Adrenal gland (tissue), 12 donors: ENCODE data around the gene KCNJ1. TPM values are rescaled to one million over a fixed set of nuclear protein-coding genes. Genes with fewer than 3 reads are reported as not detected.

ENCODE experiments used
- DNase-seq, 7 donors: peaks; one replicate each; pipeline ENCODE4 v3.0.0-alpha.2; 2019 to 2020
- H3K27ac ChIP-seq, 5 donors: fragments of 200-600 bp; sonication (generic) in 4 of 5; 1 replicate in 3 of 5; 2 replicates in 2 of 5; pipeline versions ENCODE4 v1.5.1 to v1.8.0; 2016 to 2020; ENCODE audit warnings: mild to moderate bottlenecking in 1 of 5
- H3K27me3 ChIP-seq: fragments of 200-600 bp; 2 replicates; pipeline ENCODE4 v1.8.0; 2021
- H3K36me3 ChIP-seq, 2 donors: fragments of 200-600 bp; replicated peaks in 1 of 2; 1 replicate in 1 of 2; 2 replicates in 1 of 2; pipeline versions ENCODE4 v1.5.1 to v1.8.0; 2018 to 2022
- H3K4me1 ChIP-seq, 2 donors: fragments of 200-600 bp; replicated peaks in 1 of 2; 1 replicate in 1 of 2; 2 replicates in 1 of 2; pipeline versions ENCODE4 v1.5.1 to v1.8.0; 2018 to 2021
- H3K4me3 ChIP-seq, 4 donors: fragments of 200-600 bp; sonication (generic) in 3 of 4; one replicate each; pipeline ENCODE4 v1.5.1; 2016 to 2018
- H3K9me3 ChIP-seq, 3 donors: fragments of 200-600 bp; sonication (generic) in 1 of 3; replicated peaks in 1 of 3; 1 replicate in 2 of 3; 2 replicates in 1 of 3; pipeline versions ENCODE4 v1.5.1 to v1.8.0; 2016 to 2021
- CTCF ChIP-seq, 6 experiments: fragments of 450-650 bp in 4 of 6; fragments of 200-600 bp in 2 of 6; sonication (generic) in 1 of 6; IDR thresholded peaks; 1 replicate in 5 of 6; 2 replicates in 1 of 6; pipeline versions ENCODE4 v1.5.1 to v1.8.0; 2016 to 2021; ENCODE audit warnings: antibody characterized with exemption in 6 of 6, mild to moderate bottlenecking in 2 of 6, moderate library complexity in 1 of 6
- POLR2A ChIP-seq, 2 donors: fragments of 450-650 bp; IDR thresholded peaks; one replicate each; pipeline ENCODE4 v1.6.1; 2017; ENCODE audit warnings: antibody characterized with exemption in 2 of 2, mild to moderate bottlenecking in 2 of 2, moderate library complexity in 1 of 2
- WGBS, 4 donors: extraction: QIAGEN DNeasy Blood & Tissue Kit in 2 of 4; methylation state at CpG; one replicate each; pipeline versions ENCODE4 v1.1.5 to v1.1.7; 2013 to 2017; 5-methylcytosine and 5-hydroxymethylcytosine counted together
- intact Hi-C, 2 donors: fragments of 100-400 bp; cut with DNase I; formaldehyde crosslinking; loops; one replicate each; pipeline versions ENCODE4 v1.14.1 to v1.15.0; 2022 to 2023
- polyA plus RNA-seq, 3 donors: library from polyadenylated mRNA; stranded (reverse); fragments of 200-250 nt in 2 of 3; fragments of 350-450 nt in 1 of 3; fragmentation: Illumina TruSeq in 1 of 3; extraction: RNeasy Lipid Tissue Mini Kit (QIAGEN cat#74804) in 1 of 3; gene quantifications; one replicate each; pipeline ENCODE4 v1.2.3, GENCODE V29; 2013 to 2014
- total RNA-seq, 9 donors: library from RNA; depleted of rRNA in 4 of 9; stranded (reverse); fragments of >200 nt in 4 of 9; fragments of 120-200 nt in 1 of 9; fragmentation: NEBNext Ultra II Directional in 1 of 9; extraction: Animal tissue kit (Norgen Biotek cat#: 25700) in 1 of 9; gene quantifications; one replicate each; pipeline versions ENCODE4 v1.1.0 to v1.2.4, GENCODE V29; 2013 to 2023
- donor health status: healthy with polysubstance abuse.
- donor health status: Bipolar disorder and iron deficiency.
- donor health status: DM: yes; HTN: yes; CAD: no.
- donor health status: DM: no; HTN: no; CAD: no.
- donor health status: DM: no; HTN: no; CAD: no.
- donor health status: DM: yes; HTN: yes; CAD: no.

The KCNJ1 gene
- total and polyA plus RNA-seq, 12 donors = 0.06 to 0.17 (median 0.16) TPM; not detected in 9

DNA sequence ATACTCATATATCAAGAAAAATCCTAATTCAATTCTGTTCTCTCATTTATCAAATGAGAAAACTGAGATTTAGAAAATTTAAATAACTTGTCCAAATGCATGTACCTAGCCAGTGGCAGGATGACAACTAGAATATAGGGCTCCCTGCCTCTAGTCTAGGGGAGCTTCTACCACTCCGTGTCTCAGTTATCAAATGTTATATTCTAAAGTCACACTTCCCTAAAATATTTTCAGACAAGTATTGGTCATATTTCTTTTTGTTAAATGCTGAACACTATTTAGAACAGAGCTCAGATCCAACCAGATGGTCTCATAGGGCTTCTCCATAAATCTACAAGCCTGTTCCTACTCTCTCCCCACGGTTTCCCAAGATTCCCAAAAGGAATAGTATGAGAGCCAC lies 26.3 kb downstream of the KCNJ1 start:
- DNase-seq = no peak
- Histone ChIP-seq H3K4me1 (peaks cover 0 to under 1% of the 10 kb centered on the region in 2 donors), H3K27ac (no peak overlapping the region), H3K36me3 (no peaks in the 10 kb centered on the region), H3K27me3 (no peaks in the 10 kb centered on the region), H3K4me3 (no peak overlapping the region), H3K9me3 (no peaks in the 10 kb centered on the region)
- intact Hi-C loops = no loop called here
- WGBS, 4 donors = 54 to 80% (median 67%) methylated on average over 2 of the region's 2 CpGs
- no peak for TF ChIP-seq POLR2A (IDR thresholded peaks at IDR 0.05)
- no peak for TF ChIP-seq CTCF (IDR thresholded peaks at IDR 0.05)

- WGBS, 4 donors = 71 to 75% (median 73%) methylated on average over 5 of the region's 5 CpGs
- TF ChIP-seq POLR2A (IDR thresholded peaks at IDR 0.05) (no peak), CTCF (IDR thresholded peaks at IDR 0.05) (no peak)
Observed at GRCh38 chr11:128840137-128840536, 27.0 kb downstream of the KCNJ1 start.

DNA sequence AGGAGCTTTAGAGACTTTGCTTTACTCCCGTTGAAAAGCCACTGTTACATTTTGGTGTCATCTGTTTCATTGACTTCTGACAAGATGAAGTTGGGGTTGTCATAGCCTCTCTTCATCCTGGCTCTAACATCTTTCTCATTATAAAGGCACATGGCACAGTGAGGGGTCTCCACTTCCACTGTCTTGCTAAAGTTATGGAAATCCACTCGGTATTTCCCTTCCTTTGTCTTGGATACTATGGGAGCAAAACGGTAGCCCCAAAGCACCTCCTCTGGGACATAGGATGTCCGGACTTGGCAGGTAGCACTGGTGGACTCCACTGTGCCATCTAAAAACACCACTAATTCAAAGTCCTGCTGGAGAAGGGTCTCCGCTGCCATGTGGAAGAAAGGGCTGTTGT lies 28.0 kb downstream of the KCNJ1 start:
- Histone ChIP-seq H3K27ac (no peak overlapping the region), H3K4me3 (no peak overlapping the region), H3K4me1 (peaks cover 3 to 12% of the 10 kb centered on the region in 2 donors), H3K27me3 (no peaks in the 10 kb centered on the region), H3K9me3 (no peaks in the 10 kb centered on the region), H3K36me3 (no peaks in the 10 kb centered on the region)
- no peak for DNase-seq
- no peak for TF ChIP-seq CTCF (IDR thresholded peaks at IDR 0.05)
- no peak for TF ChIP-seq POLR2A (IDR thresholded peaks at IDR 0.05)
- 70 to 76% (median 75%) methylated on average over 5 of the region's 5 CpGs for WGBS, 4 donors
- intact Hi-C loops = loop anchor here (10.0 kb wide), 2 partner anchors 664 to 804 kb away; no protein-coding TSS in a partner anchor

More at GRCh38 chr11:128840137-128840536, 27.0 kb downstream of the KCNJ1 start:
- Histone ChIP-seq H3K36me3 (no peaks in the 10 kb centered on the region), H3K27ac (no peak overlapping the region), H3K4me3 (no peak overlapping the region), H3K4me1 (peaks cover 3 to 5% of the 10 kb centered on the region in 2 donors), H3K9me3 (no peaks in the 10 kb centered on the region), H3K27me3 (no peaks in the 10 kb centered on the region)
- intact Hi-C loops = no loop called here
- no peak for DNase-seq

- no peak for TF ChIP-seq CTCF (IDR thresholded peaks at IDR 0.05)
- no peak for TF ChIP-seq POLR2A (IDR thresholded peaks at IDR 0.05)
- Histone ChIP-seq H3K4me1 (peaks cover 3 to 12% of the 10 kb centered on the region in 2 donors), H3K27ac (no peak overlapping the region), H3K4me3 (no peak overlapping the region), H3K36me3 (no peaks in the 10 kb centered on the region), H3K9me3 (no peaks in the 10 kb centered on the region), H3K27me3 (no peaks in the 10 kb centered on the region)
- 31 to 72% (median 51%) methylated on average over 4 of the region's 4 CpGs for WGBS, 4 donors
- DNase-seq = peak in 3 of 7 donors; percentile 23 to 60 (median 31)
- intact Hi-C loops = loop anchor here (10.0 kb wide), 2 partner anchors 663 to 803 kb away; no protein-coding TSS in a partner anchor
Observed at GRCh38 chr11:128837627-128838026, 29.5 kb downstream of the KCNJ1 start.
